HepG2 (cell line): Measurements from ENCODE around the gene LMAN2. TPM values are rescaled to one million over a fixed set of nuclear protein-coding genes. Genes with fewer than 3 reads are reported as not detected.
A peak's percentile ranks its signal among the peaks of the same experiment; 100 is the strongest.

Experiments
- ELF3 ChIP-seq: IDR thresholded peaks from 2 replicates; pipeline ENCODE4 v1.6.1; 2016; ENCODE audit warnings: missing genetic modification reagents, missing compliant biosample characterization
- ERF ChIP-seq: IDR thresholded peaks from 2 replicates; pipeline ENCODE4 v1.6.1; 2018; ENCODE audit warnings: missing biosample characterization, missing genetic modification reagents
- GPBP1L1 ChIP-seq: sonication (generic); formaldehyde crosslinking; IDR thresholded peaks from 2 replicates; pipeline ENCODE4 v1.5.0; 2020; ENCODE audit warnings: mild to moderate bottlenecking, missing genetic modification reagents
- KMT2A ChIP-seq: sonication (generic); formaldehyde crosslinking; IDR thresholded peaks from 2 replicates; pipeline ENCODE4 v1.4.0; 2020; ENCODE audit warnings: missing genetic modification reagents
- TBP ChIP-seq: sonication (generic); formaldehyde crosslinking; IDR thresholded peaks from 2 replicates; pipeline ENCODE4 v1.5.0; 2020; ENCODE audit warnings: missing genetic modification reagents
- TP53 ChIP-seq: sonication (generic); formaldehyde crosslinking; conservative IDR thresholded peaks from 2 replicates; pipeline ENCODE4 v1.4.0; 2020; ENCODE audit warnings: missing genetic modification reagents
- ZBTB7B ChIP-seq: sonication (generic); formaldehyde crosslinking; IDR thresholded peaks from 2 replicates; pipeline ENCODE4 v1.4.0; 2020; ENCODE audit warnings: missing genetic modification reagents
- ZNF362 ChIP-seq: sonication (generic); formaldehyde crosslinking; IDR thresholded peaks from 2 replicates; pipeline ENCODE4 v1.4.0; 2020; ENCODE audit warnings: missing genetic modification reagents, mild to moderate bottlenecking, borderline replicate concordance
- ZNF552 ChIP-seq: sonication (generic); formaldehyde crosslinking; IDR thresholded peaks from 2 replicates; pipeline ENCODE4 v1.9.0; 2022; ENCODE audit warnings: missing genetic modification reagents, mild to moderate bottlenecking, borderline replicate concordance
- ZNF597 ChIP-seq: sonication (generic); formaldehyde crosslinking; IDR thresholded peaks from 2 replicates; pipeline ENCODE4 v1.5.0; 2020; ENCODE audit warnings: missing genetic modification reagents
- ZNF646 ChIP-seq: sonication (generic); formaldehyde crosslinking; IDR thresholded peaks from 2 replicates; pipeline ENCODE4 v1.9.0; 2021; ENCODE audit warnings: mild to moderate bottlenecking, missing genetic modification reagents
- ZNF660 ChIP-seq: sonication (generic); formaldehyde crosslinking; IDR thresholded peaks from 2 replicates; pipeline ENCODE4 v1.5.1; 2020; ENCODE audit warnings: mild to moderate bottlenecking, low read depth, missing genetic modification reagents, borderline replicate concordance
- ZNF674 ChIP-seq: sonication (generic); formaldehyde crosslinking; IDR thresholded peaks from 2 replicates; pipeline ENCODE4 v1.5.0; 2020; ENCODE audit warnings: low read depth, mild to moderate bottlenecking, missing genetic modification reagents
- ZNF704 ChIP-seq: sonication (generic); formaldehyde crosslinking; IDR thresholded peaks from 2 replicates; pipeline ENCODE4 v1.8.1; 2023; ENCODE audit warnings: mild to moderate bottlenecking, inconsistent platforms, moderate library complexity, missing genetic modification reagents, borderline replicate concordance
- ZNF782 ChIP-seq: sonication (generic); formaldehyde crosslinking; IDR thresholded peaks from 2 replicates; pipeline ENCODE4 v1.4.0; 2020; ENCODE audit warnings: missing genetic modification reagents, mild to moderate bottlenecking, borderline replicate concordance
- ZSCAN25 ChIP-seq: sonication (generic); formaldehyde crosslinking; IDR thresholded peaks from 2 replicates; pipeline ENCODE4 v1.8.0; 2022; ENCODE audit warnings: mild to moderate bottlenecking, missing genetic modification reagents
- polyA plus RNA-seq, 8 experiments: library from polyadenylated mRNA; depleted of rRNA in 3 of 8; stranded (reverse) in 7 of 8; unstranded in 1 of 8; fragments of >200 nt; fragmentation: Illumina TruSeq in 4 of 8; extraction: Trizol in 4 of 8; gene quantifications; 2 replicates each; pipeline versions ENCODE4 v1.2.1 to v1.2.3, GENCODE V29; 2011 to 2016; ENCODE audit warnings: low read depth in 4 of 8, missing spikeins in 1 of 8, mixed read lengths in 1 of 8; ENCODE audit not compliant: insufficient read depth in 1 of 8
- total RNA-seq, 5 experiments: library from RNA; depleted of rRNA; stranded (reverse); fragments of >200 nt; fragmentation: Illumina TruSeq; extraction: Trizol; gene quantifications; 2 replicates each; pipeline ENCODE4 v1.2.3, GENCODE V29; 2016; ENCODE audit warnings: low read depth in 1 of 5

LMAN2 gene
- total and polyA plus RNA-seq, 2 of the 13 experiments (the other 11 are each of a cell fraction or from before 2014, with no cell fraction given) = 191 to 197 TPM

GRCh38 chr5:177377851-177378776 is 26.6 kb upstream of the LMAN2 start (continued):
- TF ChIP-seq GPBP1L1 (CRISPR knock-in tag) (no peak), KMT2A (CRISPR knock-in tag) (no peak), ZNF597 (no peak), ERF (CRISPR knock-in tag) (no peak), ZBTB7B (CRISPR knock-in tag) (peak; percentile 78), ZNF646 (CRISPR knock-in tag) (0 out of 2 replicates have a peak, but pooled peaks have one; percentile 20), ZNF660 (CRISPR knock-in tag) (no peak), ZNF362 (CRISPR knock-in tag) (no peak), TBP (CRISPR knock-in tag) (no peak), ZNF782 (peak; percentile 53; the same call in 1 of the 2 replicates), ZSCAN25 (CRISPR knock-in tag) (no peak), ZNF674 (no peak), TP53 (CRISPR knock-in tag) (no peak), ZNF552 (no peak), ZNF704 (CRISPR knock-in tag) (no peak), ELF3 (CRISPR knock-in tag) (no peak)
